ENCODE results near the gene CORIN. TPM values are rescaled to one million over a fixed set of nuclear protein-coding genes. Genes with fewer than 3 reads are reported as not detected.
A peak's percentile ranks its signal among the peaks of the same experiment; 100 is the strongest.

The CORIN gene
- total and polyA plus RNA-seq, 10 of the 15 experiments (the other 5 are each of a cell fraction or from before 2014, with no cell fraction given): 0.02 to 0.45 (median 0.09) TPM; not detected in 3

DNA sequence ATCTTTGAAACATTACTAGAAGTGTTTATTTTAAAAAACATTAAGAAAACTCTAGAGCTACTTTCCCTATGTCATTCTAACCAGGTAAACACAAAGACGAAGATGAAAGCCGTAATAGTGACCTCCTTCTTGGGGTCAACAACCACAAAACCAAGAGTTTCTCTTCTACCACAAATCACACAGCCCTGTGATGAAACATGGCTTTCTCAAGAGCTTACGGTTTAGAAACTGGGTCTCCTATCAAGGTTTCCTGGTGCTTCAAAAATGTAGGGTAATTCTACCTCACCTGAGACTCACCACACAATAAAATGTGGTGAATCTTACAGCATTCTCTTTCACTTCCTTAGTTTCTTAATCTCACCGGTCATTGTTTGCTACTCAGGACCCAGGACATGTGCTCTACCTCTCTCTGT is 50.9 kb downstream of the CORIN start:
- POLR2A ChIA-PET: no interaction called here
- H3K4me3 ChIP-seq: no peak overlapping the region
- in situ Hi-C loops (cut with MboI) (no loop called here), intact Hi-C loops (cut with micrococcal nuclease; ENCODE audit: unreplicated experiment) (no loop called here)
- no peak overlapping the region for H2AFZ ChIP-seq (ENCODE audit: control insufficient read depth, low read depth, low read length)
- no peaks in the 10 kb centered on the region for H3K9me3 ChIP-seq (replicated peaks; ENCODE audit: control insufficient read depth, insufficient read depth, low read length)
- no peaks in the 10 kb centered on the region for H3K79me2 ChIP-seq (ENCODE audit: control insufficient read depth, insufficient read depth, low read length)
- BruUV-seq (replicated peaks): no TSS peak
- peak; percentile 97 for ATAC-seq
- no peak overlapping the region for H3K4me2 ChIP-seq (ENCODE audit: control insufficient read depth, insufficient read depth)
- DNase-seq (ENCODE audit: low read depth, low spot score): peak; percentile 46
- SMC1A ChIA-PET (ENCODE audit: uncharacterized antibody, unreplicated experiment): no interaction called here
- no peaks in the 10 kb centered on the region for H3K36me3 ChIP-seq (ENCODE audit: control insufficient read depth in 2 of 2, insufficient read depth in 2 of 2, low read length in 1 of 2)
- peaks cover 4% of the 10 kb centered on the region; the same call in 1 of the 2 replicates for H3K4me1 ChIP-seq (ENCODE audit: control insufficient read depth, insufficient read depth, low read length)
- 12% methylated on average over 4 of the region's 4 CpGs for WGBS (ENCODE audit: insufficient coverage, insufficient replicate concordance, low lambda C conversion rate, missing lambda C conversion rate)
- FAIRE-seq: peak; percentile 75
- no peak overlapping the region for H3K9ac ChIP-seq (ENCODE audit: control insufficient read depth, insufficient read depth, low read length)
- RAD21 ChIA-PET (ENCODE audit: unreplicated experiment): interaction anchor here (0.8 kb wide), 1 partner anchor 50 kb away, joined by 3 read pairs; no protein-coding TSS in a partner anchor
- H4K20me1 ChIP-seq (ENCODE audit: control insufficient read depth, insufficient read depth): no peaks in the 10 kb centered on the region
- H3K27me3 ChIP-seq (replicated peaks in 1 of 2; ENCODE audit: control insufficient read depth in 2 of 2, insufficient read depth in 2 of 2, low read length in 1 of 2): no peaks in the 10 kb centered on the region
- CTCF ChIA-PET: no interaction called here
- H3K27ac ChIP-seq (ENCODE audit: control insufficient read depth, insufficient read depth): no peak overlapping the region
- TF ChIP-seq MTA2 (IDR thresholded peaks at IDR 0.05; ENCODE audit: low read depth) (peak; percentile 87), ATF7 (IDR thresholded peaks at IDR 0.05; ENCODE audit: low read depth) (peak; percentile 79), FOXM1 (IDR thresholded peaks at IDR 0.05; ENCODE audit: low read depth, low read length) (0 out of 2 replicates have a peak, but pooled peaks have one; percentile 42), ZNF622 (IDR thresholded peaks at IDR 0.05) (no peak), ZBED1 (IDR thresholded peaks at IDR 0.05; ENCODE audit: borderline replicate concordance) (peak; percentile 41; the same call in 1 of the 2 replicates), CREB1 (IDR thresholded peaks at IDR 0.05; ENCODE audit: low read depth) (0 out of 2 replicates have a peak, but pooled peaks have one; percentile 27), PAX5 (IDR thresholded peaks at IDR 0.05; ENCODE audit: borderline replicate concordance, low read depth, low read length) (peak; percentile 76; the same call in 1 of the 2 replicates), SUZ12 (IDR thresholded peaks at IDR 0.05; ENCODE audit: unreplicated experiment) (no peak), RAD51 (IDR thresholded peaks at IDR 0.05) (no peak), STAT3 (IDR thresholded peaks at IDR 0.05; ENCODE audit: low read depth, low read length) (no peak), KDM1A (IDR thresholded peaks at IDR 0.05; ENCODE audit: borderline replicate concordance) (no peak), HCFC1 (IDR thresholded peaks at IDR 0.05; ENCODE audit: low read length) (no peak), NR2C1 (IDR thresholded peaks at IDR 0.05) (no peak), MTA3 (IDR thresholded peaks at IDR 0.05; ENCODE audit: borderline replicate concordance, low read length) (peak; percentile 52; the same call in 1 of the 2 replicates), IKZF2 (IDR thresholded peaks at IDR 0.05) (peak; percentile 71 to 78), POLR2AphosphoS2 (IDR thresholded peaks at IDR 0.05; ENCODE audit: low read depth, low read length) (no peak), YBX1 (IDR thresholded peaks at IDR 0.05) (no peak), RUNX3 (IDR thresholded peaks at IDR 0.05; ENCODE audit: low read length) (peak; percentile 96)
- TF ChIP-seq, protein P1, sequence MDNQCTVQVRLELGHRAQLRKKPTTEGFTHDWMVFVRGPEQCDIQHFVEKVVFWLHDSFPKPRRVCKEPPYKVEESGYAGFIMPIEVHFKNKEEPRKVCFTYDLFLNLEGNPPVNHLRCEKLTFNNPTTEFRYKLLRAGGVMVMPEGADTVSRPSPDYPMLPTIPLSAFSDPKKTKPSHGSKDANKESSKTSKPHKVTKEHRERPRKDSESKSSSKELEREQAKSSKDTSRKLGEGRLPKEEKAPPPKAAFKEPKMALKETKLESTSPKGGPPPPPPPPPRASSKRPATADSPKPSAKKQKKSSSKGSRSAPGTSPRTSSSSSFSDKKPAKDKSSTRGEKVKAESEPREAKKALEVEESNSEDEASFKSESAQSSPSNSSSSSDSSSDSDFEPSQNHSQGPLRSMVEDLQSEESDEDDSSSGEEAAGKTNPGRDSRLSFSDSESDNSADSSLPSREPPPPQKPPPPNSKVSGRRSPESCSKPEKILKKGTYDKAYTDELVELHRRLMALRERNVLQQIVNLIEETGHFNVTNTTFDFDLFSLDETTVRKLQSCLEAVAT (IDR thresholded peaks at IDR 0.05): peak; percentile 86
- TF ChIP-seq, protein P2, sequence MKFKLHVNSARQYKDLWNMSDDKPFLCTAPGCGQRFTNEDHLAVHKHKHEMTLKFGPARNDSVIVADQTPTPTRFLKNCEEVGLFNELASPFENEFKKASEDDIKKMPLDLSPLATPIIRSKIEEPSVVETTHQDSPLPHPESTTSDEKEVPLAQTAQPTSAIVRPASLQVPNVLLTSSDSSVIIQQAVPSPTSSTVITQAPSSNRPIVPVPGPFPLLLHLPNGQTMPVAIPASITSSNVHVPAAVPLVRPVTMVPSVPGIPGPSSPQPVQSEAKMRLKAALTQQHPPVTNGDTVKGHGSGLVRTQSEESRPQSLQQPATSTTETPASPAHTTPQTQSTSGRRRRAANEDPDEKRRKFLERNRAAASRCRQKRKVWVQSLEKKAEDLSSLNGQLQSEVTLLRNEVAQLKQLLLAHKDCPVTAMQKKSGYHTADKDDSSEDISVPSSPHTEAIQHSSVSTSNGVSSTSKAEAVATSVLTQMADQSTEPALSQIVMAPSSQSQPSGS (IDR thresholded peaks at IDR 0.05; ENCODE audit: low read length): peak; percentile 50; the same call in 1 of the 2 replicates
- TF ChIP-seq, protein P3, sequence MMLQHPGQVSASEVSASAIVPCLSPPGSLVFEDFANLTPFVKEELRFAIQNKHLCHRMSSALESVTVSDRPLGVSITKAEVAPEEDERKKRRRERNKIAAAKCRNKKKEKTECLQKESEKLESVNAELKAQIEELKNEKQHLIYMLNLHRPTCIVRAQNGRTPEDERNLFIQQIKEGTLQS (IDR thresholded peaks at IDR 0.05; ENCODE audit: borderline replicate concordance, extremely low read depth, low read depth, low read length): no peak
- TF ChIP-seq, protein P4, sequence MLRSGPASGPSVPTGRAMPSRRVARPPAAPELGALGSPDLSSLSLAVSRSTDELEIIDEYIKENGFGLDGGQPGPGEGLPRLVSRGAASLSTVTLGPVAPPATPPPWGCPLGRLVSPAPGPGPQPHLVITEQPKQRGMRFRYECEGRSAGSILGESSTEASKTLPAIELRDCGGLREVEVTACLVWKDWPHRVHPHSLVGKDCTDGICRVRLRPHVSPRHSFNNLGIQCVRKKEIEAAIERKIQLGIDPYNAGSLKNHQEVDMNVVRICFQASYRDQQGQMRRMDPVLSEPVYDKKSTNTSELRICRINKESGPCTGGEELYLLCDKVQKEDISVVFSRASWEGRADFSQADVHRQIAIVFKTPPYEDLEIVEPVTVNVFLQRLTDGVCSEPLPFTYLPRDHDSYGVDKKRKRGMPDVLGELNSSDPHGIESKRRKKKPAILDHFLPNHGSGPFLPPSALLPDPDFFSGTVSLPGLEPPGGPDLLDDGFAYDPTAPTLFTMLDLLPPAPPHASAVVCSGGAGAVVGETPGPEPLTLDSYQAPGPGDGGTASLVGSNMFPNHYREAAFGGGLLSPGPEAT (IDR thresholded peaks at IDR 0.05; ENCODE audit: low read depth): peak; percentile 42; the same call in 1 of the 2 replicates

Measured in GM12878 (cell line).